HG03280 (cell line): ENCODE results near the gene LILRA5.
"Not testable (repeated sequence)": the region's sequence is repeated elsewhere in the genome, so short reads cannot be mapped to it uniquely, and the experiment has no call there.

Experiments
- ATAC-seq: cut with Tn5 transposase; IDR thresholded peaks from one replicate; pipeline ENCODE4 v1.9.1; 2021; ENCODE audit warnings: mild to moderate bottlenecking, moderate library complexity; ENCODE audit not compliant: unreplicated experiment

Gene LILRA5

DNA sequence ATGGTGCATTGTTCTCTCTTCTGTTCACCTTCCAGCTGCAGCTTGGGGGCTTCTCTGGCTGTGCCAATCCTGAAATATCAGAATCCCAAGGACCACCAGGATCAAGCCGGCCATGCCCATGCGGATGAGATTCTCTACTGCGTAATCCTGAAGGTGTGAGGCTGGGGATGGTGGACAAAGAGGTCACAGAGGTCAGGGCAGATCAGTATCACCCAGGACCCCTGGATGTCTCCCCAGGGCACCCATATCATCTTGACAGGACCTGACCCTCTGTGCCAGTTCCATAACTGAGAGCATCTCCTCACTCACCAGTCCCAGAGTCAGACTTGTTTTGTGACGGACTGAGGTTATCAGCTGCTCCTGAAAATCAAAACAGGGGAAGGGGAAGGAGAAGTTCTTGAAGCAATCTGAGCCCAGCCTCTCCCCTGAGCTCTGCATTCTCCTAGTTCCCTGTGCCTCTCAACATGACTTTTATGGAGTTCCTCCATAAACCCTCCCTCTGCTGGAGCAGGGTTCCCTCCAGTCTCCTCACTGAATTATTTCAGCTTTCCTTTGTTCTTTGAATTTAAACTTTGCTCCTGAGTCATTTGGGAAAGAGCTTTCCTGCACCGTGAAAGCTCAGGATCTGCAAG, 5.5 kb downstream of the LILRA5 start:
- no peak for ATAC-seq

DNA sequence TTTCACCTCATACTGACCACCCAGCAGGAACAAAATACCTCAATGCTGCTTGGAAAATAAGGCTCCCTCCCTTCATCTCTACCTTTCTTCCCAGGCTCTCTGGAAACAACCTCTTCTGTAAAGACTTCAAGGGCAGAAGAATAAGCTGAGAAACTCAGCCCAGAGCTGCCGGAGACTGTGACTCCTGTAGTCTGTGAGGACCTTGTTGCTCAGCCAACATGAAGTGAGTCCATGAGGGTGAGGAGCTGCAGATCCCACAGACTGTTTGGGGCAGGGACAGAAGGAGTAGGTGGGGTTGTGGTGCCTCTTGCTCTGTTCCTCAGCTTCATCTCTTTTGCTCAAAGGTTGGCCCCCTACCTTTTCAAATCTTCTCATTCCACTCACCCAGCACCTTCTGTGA, 7.8 kb downstream of the LILRA5 start:
- ATAC-seq: no peak

GRCh38 chr19:54302257-54302656, 10.7 kb downstream of the LILRA5 start:
- ATAC-seq: no peak

- ATAC-seq: no peak
Measured at GRCh38 chr19:54299515-54299914, 13.5 kb downstream of the LILRA5 start.

DNA sequence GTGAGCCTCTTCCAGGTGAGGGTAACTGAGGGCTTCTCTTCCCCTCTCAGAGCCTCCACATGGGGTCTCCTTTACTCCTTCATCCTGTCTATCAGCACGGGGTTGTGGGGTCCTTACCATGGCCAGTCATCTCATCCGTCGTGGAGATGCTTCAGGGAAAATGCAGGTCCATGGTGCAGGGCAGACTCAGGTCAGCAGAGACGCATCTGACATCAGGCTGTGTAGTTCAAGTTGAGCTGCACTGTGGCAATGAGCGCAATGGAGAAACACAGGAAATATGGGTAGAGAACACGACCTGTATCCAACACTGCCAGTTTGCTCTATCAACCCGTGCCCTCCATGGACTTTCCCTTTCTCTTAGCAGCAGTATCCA, 13.9 kb downstream of the LILRA5 start:
- no peak for ATAC-seq

GRCh38 chr19:54298357-54299125, 14.4 kb downstream of the LILRA5 start:
- no peak for ATAC-seq

DNA sequence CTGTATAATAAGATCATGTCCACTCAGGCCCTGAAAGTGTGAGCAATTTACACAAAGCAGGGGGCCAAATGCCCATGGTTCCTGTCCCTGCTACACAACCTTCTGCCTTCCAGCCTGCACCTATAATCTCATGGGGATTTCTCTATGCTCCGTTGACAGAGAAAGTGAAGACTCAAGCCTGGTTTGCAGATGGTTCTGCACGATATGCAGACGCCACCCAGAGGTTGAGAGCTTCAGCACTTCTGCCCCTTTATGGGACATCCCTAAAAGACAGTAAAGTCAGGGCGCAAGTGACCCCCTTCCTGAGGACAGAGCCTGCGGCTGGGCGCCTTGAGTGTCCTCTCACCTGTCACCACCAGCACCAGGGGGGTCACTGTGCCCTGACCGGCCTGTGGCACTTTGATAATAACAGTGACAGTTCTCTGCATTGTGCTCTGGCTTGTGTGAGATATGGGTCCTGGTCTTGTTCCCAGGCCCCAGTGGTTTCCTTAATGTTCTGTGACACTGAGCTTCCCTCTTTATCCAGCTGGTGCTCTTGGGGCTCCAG, 15.1 kb downstream of the LILRA5 start:
- no peak for ATAC-seq

DNA sequence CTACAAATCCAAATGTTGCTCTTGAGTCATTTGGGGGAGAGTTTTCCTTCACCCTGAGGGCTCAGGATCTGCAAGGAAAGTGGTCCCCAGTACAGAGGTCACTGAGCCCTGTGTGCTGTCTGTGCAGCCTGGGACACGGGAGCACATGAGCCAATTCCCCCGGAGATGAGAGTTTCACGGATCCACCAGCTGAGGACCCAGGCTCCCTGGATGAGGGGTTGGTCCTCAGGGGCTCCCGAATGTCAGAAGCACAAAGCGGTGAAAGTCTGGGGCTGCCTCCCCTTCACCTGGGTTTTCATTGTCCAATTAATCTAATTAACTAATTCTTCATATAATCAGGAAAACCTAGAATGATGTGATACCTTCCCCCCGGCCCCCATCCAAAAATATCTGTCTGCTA, 18.4 kb downstream of the LILRA5 start:
- no peak for ATAC-seq

- not testable (repeated sequence) for ATAC-seq
Measured at GRCh38 chr19:54289160-54289559, 23.8 kb downstream of the LILRA5 start.

- no peak for ATAC-seq
Measured at GRCh38 chr19:54287456-54287855, 25.5 kb downstream of the LILRA5 start.

GRCh38 chr19:54286283-54286682, 26.7 kb downstream of the LILRA5 start:
- ATAC-seq: not testable (repeated sequence)

DNA sequence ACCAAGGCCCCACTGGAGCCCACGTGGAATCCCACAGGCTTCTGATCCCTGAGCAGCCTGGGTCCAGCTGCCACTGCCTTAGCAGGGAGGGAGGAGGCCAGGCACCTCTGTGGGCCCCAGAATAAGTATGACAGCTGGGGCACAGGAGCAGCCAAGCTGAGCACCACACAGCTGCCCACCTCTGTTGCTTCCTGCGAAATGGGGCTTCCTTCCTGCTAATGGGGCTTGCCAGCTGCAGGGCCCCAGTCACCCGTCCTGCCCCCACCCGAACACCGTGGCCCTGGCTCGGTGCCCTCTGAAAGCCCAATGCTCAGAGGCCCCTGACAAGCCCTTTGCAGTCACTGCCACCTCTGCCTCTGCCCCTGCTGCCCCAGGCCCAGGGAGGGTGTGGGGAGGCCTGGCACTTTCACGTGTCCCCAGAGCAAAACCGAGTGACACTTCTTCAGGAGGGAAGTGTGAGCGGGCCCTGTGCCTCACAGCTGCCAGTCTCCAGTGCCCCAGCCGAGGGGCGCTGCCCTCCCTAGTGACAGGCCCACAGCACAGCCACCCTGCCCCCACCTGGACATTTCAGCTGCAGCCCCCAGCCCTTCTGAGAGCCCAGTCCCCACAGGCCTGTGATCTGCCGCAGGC, 27.4 kb downstream of the LILRA5 start:
- not testable (repeated sequence) for ATAC-seq

GRCh38 chr19:54282686-54283470, 30.1 kb downstream of the LILRA5 start:
- no peak for ATAC-seq

- not testable (repeated sequence) for ATAC-seq
Measured at GRCh38 chr19:54281729-54282075, 31.3 kb downstream of the LILRA5 start.

DNA sequence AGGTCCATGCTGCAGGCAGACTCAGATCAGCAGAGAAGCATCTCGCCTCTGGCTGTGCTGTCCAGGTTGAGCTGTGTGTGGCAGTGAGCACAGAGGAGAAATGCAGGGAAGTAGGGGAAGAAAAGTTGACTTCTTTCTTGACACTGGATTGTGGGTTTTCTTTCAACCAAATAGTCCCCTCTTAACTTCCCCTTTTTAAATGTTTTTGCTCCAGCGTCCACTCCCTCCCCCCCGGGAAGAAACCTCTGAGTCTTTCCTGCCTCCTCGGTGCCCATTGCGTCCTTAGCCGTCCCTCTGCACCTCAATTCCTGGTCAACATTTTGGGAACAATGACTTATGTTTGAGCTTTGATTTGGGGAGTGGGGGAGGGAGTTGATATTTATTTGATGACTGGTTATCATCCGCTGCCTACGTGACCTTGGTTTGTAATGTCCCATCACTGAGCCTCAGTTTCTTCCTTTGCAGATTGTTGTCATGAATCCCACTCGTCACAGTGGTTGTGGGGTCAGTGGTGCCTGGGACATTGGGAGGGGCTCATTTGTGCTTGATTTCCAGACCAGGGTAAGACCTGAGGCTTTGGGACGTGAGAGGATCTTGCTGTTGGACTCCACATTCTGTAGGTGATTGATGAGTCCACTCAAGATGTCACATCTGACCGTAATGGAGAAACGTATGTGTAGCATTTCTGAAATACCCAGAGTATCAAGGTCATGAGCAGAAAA, 31.8 kb downstream of the LILRA5 start, which contains the start of gene LILRB2:
Gene LILRB2, minus strand, starts transcription at position 104 of the 722 bp plus-strand sequence. CDS start 614 bp downstream, outside the sequence.
- ATAC-seq: no peak

GRCh38 chr19:54280441-54280840, 32.5 kb downstream of the LILRA5 start:
- ATAC-seq: not testable (repeated sequence)

GRCh38 chr19:54280025-54280424, 32.9 kb downstream of the LILRA5 start:
- ATAC-seq: not testable (repeated sequence)

DNA sequence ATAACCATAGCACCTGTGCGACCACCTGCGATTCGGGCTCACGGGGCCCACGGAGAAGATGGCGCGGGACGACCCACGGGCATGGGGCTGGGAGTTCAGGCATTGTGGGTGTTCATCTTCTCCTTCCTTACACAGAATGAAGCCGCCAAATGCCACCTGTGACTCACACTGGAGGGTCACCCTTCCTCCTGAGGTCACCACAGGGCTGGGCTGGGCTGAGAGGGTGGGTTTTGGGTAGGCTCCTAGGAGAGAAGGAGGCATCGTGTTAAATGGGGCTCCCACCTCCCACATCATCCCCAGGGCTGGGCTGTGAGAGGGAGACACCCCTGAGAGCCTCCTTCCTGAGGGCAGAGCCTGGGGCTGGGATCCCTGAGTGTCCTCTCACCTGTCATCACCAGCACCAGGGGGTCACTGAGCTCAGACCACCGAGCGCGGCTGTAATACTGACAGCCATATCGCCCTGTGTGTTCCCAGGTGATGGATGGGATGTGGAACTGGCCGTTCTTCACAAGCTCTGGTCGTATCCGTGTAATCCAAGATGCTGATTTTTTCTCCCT, 33.5 kb downstream of the LILRA5 start:
- ATAC-seq: no peak

DNA sequence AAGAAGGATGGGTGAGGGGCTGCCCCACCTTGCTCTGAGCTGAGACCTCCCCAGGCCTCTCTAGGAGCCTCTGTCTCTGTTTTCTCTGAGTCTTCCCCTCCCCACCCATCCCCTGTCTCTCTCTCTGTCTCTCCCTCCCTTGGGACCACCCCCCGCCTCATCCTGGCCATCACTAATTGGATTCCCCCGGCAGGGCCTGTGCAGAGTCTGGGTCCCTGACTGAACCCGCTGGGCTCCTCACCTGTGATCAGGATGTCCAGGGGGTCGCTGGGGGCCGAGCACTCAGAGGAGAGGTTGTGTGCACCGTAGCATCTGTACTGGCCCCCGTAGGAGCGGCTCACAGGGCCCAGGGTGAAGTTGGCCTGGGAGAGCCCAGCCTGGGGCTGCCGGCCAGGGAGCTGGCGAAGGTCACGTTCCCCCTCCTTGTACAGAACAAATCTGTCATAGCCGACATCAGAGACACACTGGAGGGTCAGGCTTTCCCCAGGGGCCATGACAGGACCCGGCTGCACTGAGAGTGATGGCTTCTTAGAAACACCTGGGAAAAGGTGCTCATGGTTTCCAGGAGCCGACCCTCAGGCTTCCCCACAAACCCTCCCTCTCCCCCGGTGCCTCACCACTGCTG, 34.3 kb downstream of the LILRA5 start:
- ATAC-seq: not testable (repeated sequence)
